NCI-H2107 treated with DMSO at 0.1 percent for 48 hours (cell line): ENCODE data around the gene IMPG2.
"Not testable (repeated sequence)": the region's sequence is repeated elsewhere in the genome, so short reads cannot be mapped to it uniquely, and the experiment has no call there.

Experiments used
- DNase-seq: peaks from one replicate; lab custom pipeline; 2025; ENCODE audit not compliant: unreplicated experiment; lab: John Stamatoyannopoulos, UW

Gene IMPG2

GRCh38 chr3:101320475-101320874 lies at the start of gene IMPG2:
IMPG2 (minus strand) TSS chr3:101320575; CDS start chr3:101320372, 203 bp downstream.
- no peak for DNase-seq

GRCh38 chr3:101362406-101362805 lies 42.0 kb upstream of the IMPG2 start:
- no peak for DNase-seq

- DNase-seq = no peak
Observed at GRCh38 chr3:101351829-101352228, 31.5 kb upstream of the IMPG2 start.

GRCh38 chr3:101340591-101340990 lies 20.2 kb upstream of the IMPG2 start:
- DNase-seq = no peak

GRCh38 chr3:101333883-101334282 lies 13.5 kb upstream of the IMPG2 start:
- no peak for DNase-seq

GRCh38 chr3:101329016-101329673 lies 8.8 kb upstream of the IMPG2 start:
- DNase-seq = no peak

GRCh38 chr3:101325393-101326134 lies 5.2 kb upstream of the IMPG2 start:
- no peak for DNase-seq

- no peak for DNase-seq
Observed at GRCh38 chr3:101319531-101319930, 844 bp downstream of the IMPG2 start.

- DNase-seq = no peak
Observed at GRCh38 chr3:101312545-101312944, 7.8 kb downstream of the IMPG2 start.

GRCh38 chr3:101311676-101312075 lies 8.7 kb downstream of the IMPG2 start:
- no peak for DNase-seq

GRCh38 chr3:101310978-101311375 lies 9.4 kb downstream of the IMPG2 start:
- DNase-seq = no peak

GRCh38 chr3:101308147-101308772 lies 12.1 kb downstream of the IMPG2 start:
- DNase-seq = not testable (repeated sequence)

GRCh38 chr3:101303836-101304235 lies 16.5 kb downstream of the IMPG2 start:
- DNase-seq = no peak

- no peak for DNase-seq
Observed at GRCh38 chr3:101303089-101303731, 17.2 kb downstream of the IMPG2 start.

- DNase-seq = no peak
Observed at GRCh38 chr3:101300073-101300472, 20.3 kb downstream of the IMPG2 start.

GRCh38 chr3:101292027-101292426 lies 28.3 kb downstream of the IMPG2 start:
- no peak for DNase-seq

GRCh38 chr3:101288294-101288693 lies 32.1 kb downstream of the IMPG2 start:
- DNase-seq = no peak

GRCh38 chr3:101284757-101285156 lies 35.6 kb downstream of the IMPG2 start:
- no peak for DNase-seq

- no peak for DNase-seq
Observed at GRCh38 chr3:101281521-101282030, 38.8 kb downstream of the IMPG2 start.

- no peak for DNase-seq
Observed at GRCh38 chr3:101279765-101280385, 40.5 kb downstream of the IMPG2 start.

GRCh38 chr3:101279162-101279561 lies 41.2 kb downstream of the IMPG2 start:
- DNase-seq = no peak
